HL-60/S4 (cell line): ENCODE data around the gene DIP2C.
"Not testable (repeated sequence)": the region's sequence is repeated elsewhere in the genome, so short reads cannot be mapped to it uniquely, and the experiment has no call there.

Source experiments
- in situ Hi-C: fragments of 300-500 bp; cut with MboI; formaldehyde crosslinking; loops from 2 replicates; pipeline ENCODE4 v1.14.3; 2022; ENCODE audit warnings: low sequenced_read_pairs

DIP2C gene

GRCh38 chr10:367636-368035 is 321.8 kb downstream of the DIP2C start:
- in situ Hi-C loops, result no loop called here

- in situ Hi-C loops, result no loop called here
These were observed 323.3 kb downstream of the DIP2C start for GRCh38 chr10:366186-366585.

- in situ Hi-C loops, result no loop called here
These were observed 325.1 kb downstream of the DIP2C start for GRCh38 chr10:364267-364775.

GRCh38 chr10:363152-363551 is 326.3 kb downstream of the DIP2C start:
- in situ Hi-C loops, result no loop called here

GRCh38 chr10:361203-362081 is 328.0 kb downstream of the DIP2C start:
- in situ Hi-C loops, result no loop called here

- in situ Hi-C loops, result no loop called here
These were observed 328.8 kb downstream of the DIP2C start for GRCh38 chr10:360653-361052.

GRCh38 chr10:359762-360161 is 329.7 kb downstream of the DIP2C start:
- in situ Hi-C loops, result no loop called here

GRCh38 chr10:359093-359492 is 330.4 kb downstream of the DIP2C start:
- in situ Hi-C loops, result no loop called here

- in situ Hi-C loops, result no loop called here
These were observed 332.1 kb downstream of the DIP2C start for GRCh38 chr10:357201-357950.

- in situ Hi-C loops, result no loop called here
These were observed 333.0 kb downstream of the DIP2C start for GRCh38 chr10:356452-356851.

GRCh38 chr10:354901-355617 is 334.4 kb downstream of the DIP2C start:
- in situ Hi-C loops, result no loop called here

GRCh38 chr10:352476-353235 is 336.8 kb downstream of the DIP2C start:
- in situ Hi-C loops, result no loop called here

GRCh38 chr10:351770-352334 is 337.6 kb downstream of the DIP2C start:
- in situ Hi-C loops, result no loop called here

GRCh38 chr10:350981-351501 is 338.4 kb downstream of the DIP2C start:
- in situ Hi-C loops, result no loop called here

- in situ Hi-C loops, result no loop called here
These were observed 340.4 kb downstream of the DIP2C start for GRCh38 chr10:349081-349480.

GRCh38 chr10:348456-348855 is 341.0 kb downstream of the DIP2C start:
- in situ Hi-C loops, result no loop called here

- in situ Hi-C loops, result not testable (repeated sequence)
These were observed 341.7 kb downstream of the DIP2C start for GRCh38 chr10:347774-348173.

- in situ Hi-C loops, result not testable (repeated sequence)
These were observed 342.3 kb downstream of the DIP2C start for GRCh38 chr10:347190-347589.

GRCh38 chr10:344582-345200 is 344.8 kb downstream of the DIP2C start:
- in situ Hi-C loops, result no loop called here
